ENCODE data around the gene TBC1D23.
"Not testable (repeated sequence)": the region's sequence is repeated elsewhere in the genome, so short reads cannot be mapped to it uniquely, and the experiment has no call there.

The TBC1D23 gene

DNA sequence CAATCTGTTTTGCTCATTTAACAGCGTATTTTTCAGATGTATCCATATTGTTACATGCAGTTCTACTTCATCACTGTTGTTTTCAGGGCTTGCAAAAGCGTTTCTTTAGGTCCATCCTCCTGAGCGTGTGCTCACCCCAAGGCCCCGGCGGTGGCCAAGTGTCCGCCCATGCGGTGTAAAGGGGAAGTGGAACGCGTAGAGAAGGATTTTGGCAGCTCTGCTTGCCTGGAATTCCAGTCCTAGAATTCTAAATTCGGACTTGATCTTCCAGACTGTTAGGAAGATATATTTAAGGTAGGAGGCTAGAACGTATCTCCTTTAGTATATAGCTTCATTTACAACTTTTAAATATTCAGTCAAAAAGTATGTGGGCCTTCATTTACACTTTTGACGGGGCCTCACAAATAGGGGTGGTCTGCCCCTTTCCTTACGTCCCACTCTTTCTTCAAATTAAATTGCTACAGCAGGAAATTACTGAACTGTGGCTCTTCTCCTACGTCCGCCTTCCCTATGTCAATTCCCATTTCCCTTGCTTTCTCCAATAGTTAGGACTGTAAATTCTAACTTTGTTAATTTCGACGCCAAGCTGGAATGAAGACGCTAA, 609 bp upstream of the TBC1D23 start:
- peak; percentile 57 for DNase-seq

DNA sequence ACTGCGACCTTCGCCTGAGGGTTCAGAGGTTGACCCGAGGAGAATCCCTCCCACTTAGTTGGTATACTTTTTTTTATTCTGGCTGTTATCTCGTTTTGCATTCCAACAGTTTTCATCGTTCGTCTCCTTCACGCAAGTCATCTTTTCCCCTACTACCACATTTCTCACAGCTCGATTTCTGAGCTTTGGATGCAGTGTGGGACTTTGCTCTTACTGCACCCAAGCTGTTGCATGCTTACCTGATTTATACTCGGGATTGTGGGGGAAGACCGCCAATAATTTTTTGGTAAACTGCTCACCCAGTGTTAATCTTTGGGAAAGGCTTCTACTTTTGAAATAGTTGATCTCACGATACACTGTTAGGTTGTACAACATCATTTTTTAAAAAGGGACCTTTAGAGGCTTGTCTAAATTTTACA, 702 bp downstream of the TBC1D23 start:
- DNase-seq, result no peak

- not testable (repeated sequence) for DNase-seq
Observed at GRCh38 chr3:100262925-100263324, 2.1 kb downstream of the TBC1D23 start.

DNA sequence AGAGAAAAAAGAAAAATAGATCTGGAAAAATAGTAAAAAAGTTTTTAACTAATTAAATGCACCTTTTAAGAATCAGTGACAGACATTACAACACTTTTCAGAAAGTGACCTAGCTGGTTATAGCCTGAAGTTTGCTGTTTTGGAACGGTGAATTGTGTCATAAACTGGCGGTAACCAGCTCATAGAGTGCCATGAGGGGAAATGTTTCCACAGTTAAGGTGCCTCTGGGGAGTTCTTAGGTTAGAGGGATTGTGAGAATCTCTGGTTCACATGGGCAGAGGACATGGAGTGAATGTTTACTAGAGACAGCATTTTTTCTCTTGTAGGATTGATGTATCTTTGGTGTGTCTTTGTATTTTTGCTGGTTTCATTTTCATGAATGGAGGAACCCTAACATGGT, 2.8 kb downstream of the TBC1D23 start:
- no peak for DNase-seq

DNA sequence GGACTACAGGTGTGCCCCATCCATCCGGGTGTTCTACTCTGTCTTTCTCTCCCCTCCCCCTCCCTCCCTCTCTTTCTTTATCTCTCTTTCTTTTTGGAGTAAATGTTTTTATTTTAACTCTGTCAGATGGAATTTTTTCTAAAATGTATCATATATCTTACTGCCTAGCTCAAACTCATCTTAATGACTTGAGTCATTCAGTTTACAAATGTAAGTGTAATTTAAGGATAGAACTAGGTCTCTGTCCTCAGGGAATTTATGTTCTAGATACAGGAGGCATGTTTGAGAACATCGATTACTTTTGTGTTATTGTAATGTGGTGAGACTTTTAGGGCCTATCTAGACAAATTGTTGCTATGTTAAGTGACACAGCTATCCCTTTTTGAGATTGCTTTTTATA, 3.5 kb downstream of the TBC1D23 start:
- no peak for DNase-seq

GRCh38 chr3:100265016-100265415, 4.2 kb downstream of the TBC1D23 start:
- no peak for DNase-seq

GRCh38 chr3:100266531-100266930, 5.7 kb downstream of the TBC1D23 start:
- no peak for DNase-seq

- no peak for DNase-seq
Observed at GRCh38 chr3:100268156-100268555, 7.4 kb downstream of the TBC1D23 start.

- DNase-seq, result no peak
Observed at GRCh38 chr3:100269001-100269400, 8.2 kb downstream of the TBC1D23 start.

DNA sequence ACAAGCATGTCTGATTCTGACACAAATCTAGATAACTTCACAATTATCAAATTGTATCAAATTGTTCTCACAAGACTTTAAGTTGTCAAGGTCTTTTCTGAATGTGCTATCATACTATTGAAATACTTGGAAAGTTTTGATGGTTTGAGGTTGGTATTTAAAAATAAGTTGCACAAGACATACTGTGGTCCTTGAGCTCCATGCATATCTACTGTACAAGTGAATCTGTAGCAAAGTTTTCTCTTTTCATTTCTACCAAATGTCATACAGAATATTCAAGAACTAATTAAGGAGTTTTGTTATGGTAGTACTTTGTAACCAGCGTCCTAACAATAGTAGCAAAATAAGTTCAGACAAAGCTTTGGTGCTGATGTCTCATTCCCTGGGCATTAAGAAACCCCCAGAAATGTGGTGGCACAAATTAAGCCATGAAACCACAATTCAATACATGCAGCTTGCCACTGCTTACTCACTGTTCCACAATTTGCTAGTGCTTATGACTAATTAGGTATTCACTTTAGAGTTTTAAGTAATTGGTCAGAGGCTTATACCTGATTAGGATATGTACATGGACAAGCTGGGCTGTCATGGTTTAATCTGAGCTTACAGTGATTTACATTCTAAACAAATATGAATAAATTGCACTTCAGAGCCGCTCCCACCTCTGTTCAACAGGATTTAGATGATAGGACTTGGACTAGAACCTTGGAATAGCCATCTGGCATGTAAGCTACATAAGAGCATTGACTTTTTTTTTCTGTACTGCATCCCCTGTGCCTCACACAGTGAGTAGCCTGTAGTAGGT, 8.8 kb downstream of the TBC1D23 start:
- DNase-seq, result peak; percentile 47

DNA sequence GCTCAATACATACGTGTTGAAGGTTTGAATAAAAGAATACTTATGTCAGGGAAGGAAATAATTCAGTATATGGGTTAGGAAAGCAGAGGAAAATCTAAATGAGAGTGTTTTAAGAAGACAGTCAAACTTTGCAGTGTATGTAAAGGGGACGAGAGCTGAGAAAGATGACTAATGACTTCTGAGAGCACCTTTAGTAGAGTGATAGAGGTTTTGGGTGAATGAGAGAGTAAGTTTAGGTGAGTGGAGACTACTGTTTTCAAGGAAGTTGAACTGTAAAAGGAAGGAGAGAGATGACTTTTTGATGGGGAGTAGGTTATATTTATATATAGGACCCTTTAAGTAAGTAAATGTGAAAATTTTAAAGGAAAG, 9.4 kb downstream of the TBC1D23 start:
- DNase-seq, result no peak

- no peak for DNase-seq
Observed at GRCh38 chr3:100271522-100271921, 10.7 kb downstream of the TBC1D23 start.

GRCh38 chr3:100272797-100273611, 12.2 kb downstream of the TBC1D23 start:
- DNase-seq, result not testable (repeated sequence)

DNA sequence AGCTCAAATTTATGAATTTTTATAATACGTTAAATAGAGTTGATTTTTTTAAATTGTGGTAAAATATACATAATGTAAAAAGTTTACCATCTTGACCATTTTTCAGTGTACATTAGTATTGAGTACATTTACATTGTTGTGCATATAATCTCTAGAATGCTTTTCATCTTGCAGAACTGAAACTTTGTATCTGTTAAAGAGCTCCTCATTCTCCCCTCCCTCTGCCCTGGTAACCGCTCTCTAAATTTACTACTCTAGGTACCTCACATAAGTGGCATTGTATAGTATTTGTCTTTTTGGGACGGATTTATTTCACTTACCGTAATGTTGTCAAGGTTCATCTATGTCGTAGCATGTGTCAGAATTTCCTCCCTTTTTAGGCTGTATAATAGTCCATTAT, 13.6 kb downstream of the TBC1D23 start:
- DNase-seq, result no peak

GRCh38 chr3:100277255-100277800, 16.5 kb downstream of the TBC1D23 start:
- no peak for DNase-seq

DNA sequence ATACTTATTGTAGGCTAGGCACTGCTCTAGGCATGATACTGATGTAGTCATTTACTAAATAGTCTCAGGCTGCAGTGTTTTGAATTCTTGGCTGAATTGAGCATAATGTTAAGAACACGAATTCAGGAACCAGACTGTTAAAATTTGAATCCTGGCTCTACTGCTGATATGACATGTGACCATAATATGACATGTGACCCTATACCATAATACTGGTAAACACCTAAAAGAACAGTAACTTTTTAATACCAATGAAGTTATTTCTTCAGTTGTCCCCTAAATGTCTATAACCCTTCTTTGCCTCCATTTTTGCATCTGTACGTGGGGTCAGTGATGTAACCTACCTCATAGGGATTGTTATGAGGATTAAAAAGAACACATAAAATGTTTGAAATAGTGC, 18.1 kb downstream of the TBC1D23 start:
- no peak for DNase-seq

- DNase-seq, result no peak
Observed at GRCh38 chr3:100288288-100288894, 27.6 kb downstream of the TBC1D23 start.

DNA sequence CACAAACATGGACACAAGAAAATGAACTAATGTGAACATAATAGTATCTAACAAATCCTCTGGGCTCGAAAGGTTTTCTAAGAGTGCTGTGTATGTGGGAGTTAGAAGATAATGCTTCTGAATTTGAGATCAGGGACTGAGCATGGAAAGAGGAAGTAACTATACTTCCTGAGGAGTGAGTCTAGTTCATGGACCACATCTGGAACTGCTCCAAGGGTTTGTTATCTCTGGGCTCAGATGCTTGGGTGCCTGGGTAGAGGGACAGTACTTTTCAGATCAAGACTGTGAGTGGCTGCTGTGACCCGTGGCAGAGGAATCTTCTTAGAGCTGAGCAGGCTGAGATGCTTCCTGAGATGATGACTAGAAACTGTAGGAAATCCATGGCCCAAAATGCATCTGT, 28.5 kb downstream of the TBC1D23 start:
- no peak for DNase-seq

- no peak for DNase-seq
Observed at GRCh38 chr3:100295089-100295488, 34.3 kb downstream of the TBC1D23 start.

GRCh38 chr3:100297784-100298183, 37.0 kb downstream of the TBC1D23 start:
- DNase-seq, result no peak

DNA sequence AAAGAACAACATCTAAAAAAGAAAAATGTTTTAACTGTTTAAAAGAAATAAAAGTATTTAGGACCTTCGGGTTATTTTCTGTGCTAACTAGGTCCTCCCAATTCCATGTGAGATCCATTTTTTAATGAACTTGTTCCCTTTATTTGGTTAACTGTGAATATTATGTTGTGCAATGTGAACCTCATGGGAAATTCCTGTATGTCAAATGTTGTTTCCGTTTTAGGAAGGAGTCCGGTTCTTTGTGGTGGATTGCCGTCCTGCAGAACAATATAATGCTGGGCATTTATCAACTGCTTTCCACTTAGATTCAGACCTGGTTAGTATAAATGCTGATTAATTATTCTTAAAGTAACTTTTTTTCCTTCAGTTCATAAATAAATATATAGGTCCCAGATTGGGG, 38.2 kb downstream of the TBC1D23 start:
- no peak for DNase-seq

GRCh38 chr3:100306695-100307094, 45.9 kb downstream of the TBC1D23 start:
- DNase-seq, result no peak

GRCh38 chr3:100310355-100310965, 49.7 kb downstream of the TBC1D23 start:
- DNase-seq, result no peak

Measured in DMS 273 treated with DMSO at 0.1 percent for 48 hours (cell line).